Measurements from ENCODE around the gene OLAH.

- TF ChIP-seq CTCF (IDR thresholded peaks at IDR 0.05) (no peak), POLR2A (IDR thresholded peaks at IDR 0.05) (no peak)
These were observed 8.4 kb downstream of the OLAH start for GRCh38 chr10:15052121-15052520.
